ENCODE measurements around the gene CRACR2B.

- no peak for TF ChIP-seq CTCF (IDR thresholded peaks at IDR 0.05)
- TF ChIP-seq EZH2 (IDR thresholded peaks at IDR 0.05; ENCODE audit: borderline replicate concordance, insufficient read depth, low read depth, low read length, poor library complexity, severe bottlenecking): no peak
Measured at GRCh38 chr11:824942-825341, 2.8 kb upstream of the CRACR2B start.
